Loucy (cell line): ENCODE measurements around the gene WNK2.

Source experiments
- CTCF ChIP-seq: fragments of 200-600 bp; sonication (generic); conservative IDR thresholded peaks from 2 replicates; pipeline ENCODE4 v1.5.1; 2014; ENCODE audit warnings: mild to moderate bottlenecking, antibody characterized with exemption, low read length
- EZH2phosphoT487 ChIP-seq: fragments of 200-600 bp; IDR thresholded peaks from 2 replicates; pipeline ENCODE4 v1.6.1; 2018; ENCODE audit warnings: antibody characterized with exemption, mild to moderate bottlenecking, moderate library complexity, borderline replicate concordance

GRCh38 chr9:93198838-93199625 lies 15.1 kb downstream of the WNK2 start:
- TF ChIP-seq CTCF (no peak), EZH2phosphoT487 (no peak)
